Thoracic aorta (tissue), 2 donors: Measurements from ENCODE around the gene MAGI1. TPM values are rescaled to one million over a fixed set of nuclear protein-coding genes. Genes with fewer than 3 reads are reported as not detected.

Experiments used
- ATAC-seq: fragments of 150-250 bp; one replicate; pipeline ENCODE4 v1.8.0; 2017; ENCODE audit warnings: low read depth; ENCODE audit not compliant: insufficient number of reproducible peaks, low FRiP score
- DNase-seq: peaks from one replicate; pipeline ENCODE4 v3.0.0-alpha.2; 2020; ENCODE audit warnings: low spot score
- H3K27ac ChIP-seq, 2 donors: fragments of 200-600 bp; sonication (generic); 1 replicate in 1 of 2; 2 replicates in 1 of 2; pipeline ENCODE4 v1.5.1; 2016; ENCODE audit warnings: mild to moderate bottlenecking in 2 of 2, moderate library complexity in 2 of 2
- H3K27me3 ChIP-seq: fragments of 200-600 bp; sonication (generic); replicated peaks from 2 replicates; pipeline ENCODE4 v1.6.0; 2016; ENCODE audit warnings: mild to moderate bottlenecking; ENCODE audit not compliant: insufficient read depth
- H3K36me3 ChIP-seq: fragments of 200-600 bp; sonication (generic); one replicate; pipeline ENCODE4 v1.5.1; 2016
- H3K4me1 ChIP-seq, 2 donors: fragments of 200-600 bp; sonication (generic); 1 replicate in 1 of 2; 2 replicates in 1 of 2; pipeline versions ENCODE4 v1.5.1 to v1.6.0; 2016; ENCODE audit warnings: low read depth in 2 of 2, mild to moderate bottlenecking in 1 of 2; ENCODE audit not compliant: control insufficient read depth in 1 of 2
- H3K4me3 ChIP-seq: fragments of 200-600 bp; sonication (generic); 2 replicates; pipeline ENCODE4 v1.5.1; 2016; ENCODE audit warnings: mild to moderate bottlenecking
- H3K9me3 ChIP-seq: fragments of 200-600 bp; sonication (generic); 2 replicates; pipeline ENCODE4 v1.5.1; 2016
- total RNA-seq, 2 donors: library from RNA; depleted of rRNA; stranded (reverse); fragments of >200 nt; gene quantifications; one replicate each; pipeline versions ENCODE4 v1.1.0 to v1.2.3, GENCODE V29; 2016
- TF ChIP-seq, protein P1 (sequence below): fragments of 200-600 bp; sonication (generic); IDR thresholded peaks from one replicate; pipeline ENCODE4 v1.5.1; 2019; ENCODE audit warnings: antibody characterized with exemption

Gene MAGI1
- total RNA-seq, 2 donors from 2014 or later = 48.2 to 88.5 TPM

DNA sequence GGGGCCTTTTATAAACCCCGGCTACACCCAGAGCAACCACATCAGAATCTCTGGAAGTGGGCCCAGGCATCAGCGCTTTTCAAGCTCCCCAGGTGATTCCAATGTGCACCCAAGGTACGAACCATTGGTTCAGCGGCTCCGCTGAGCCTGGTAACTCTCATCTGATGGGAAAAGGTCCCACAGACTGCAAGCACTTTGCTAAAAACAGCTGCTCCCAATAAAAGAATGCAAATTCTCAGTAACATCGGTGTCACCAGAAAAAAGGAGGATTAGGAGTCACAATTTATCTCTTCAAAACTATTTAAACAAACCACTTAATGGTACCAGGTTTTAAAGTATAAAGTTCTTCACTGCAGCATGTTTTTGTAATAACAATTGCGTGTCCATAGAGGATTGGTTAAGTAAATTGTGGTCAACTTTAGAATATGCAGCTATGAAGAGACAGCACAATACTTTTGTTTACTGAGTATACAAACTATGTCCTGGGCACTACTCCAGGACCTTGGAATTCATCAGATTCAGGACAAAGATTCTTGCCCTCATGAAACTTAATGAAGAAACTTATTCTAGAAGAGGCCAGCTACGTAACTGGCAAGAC lies 690.2 kb downstream of the MAGI1 start:
- ATAC-seq (no peak), DNase-seq (no peak)
- H3K36me3 ChIP-seq = no peaks in the 10 kb centered on the region
- TF ChIP-seq, protein P1, sequence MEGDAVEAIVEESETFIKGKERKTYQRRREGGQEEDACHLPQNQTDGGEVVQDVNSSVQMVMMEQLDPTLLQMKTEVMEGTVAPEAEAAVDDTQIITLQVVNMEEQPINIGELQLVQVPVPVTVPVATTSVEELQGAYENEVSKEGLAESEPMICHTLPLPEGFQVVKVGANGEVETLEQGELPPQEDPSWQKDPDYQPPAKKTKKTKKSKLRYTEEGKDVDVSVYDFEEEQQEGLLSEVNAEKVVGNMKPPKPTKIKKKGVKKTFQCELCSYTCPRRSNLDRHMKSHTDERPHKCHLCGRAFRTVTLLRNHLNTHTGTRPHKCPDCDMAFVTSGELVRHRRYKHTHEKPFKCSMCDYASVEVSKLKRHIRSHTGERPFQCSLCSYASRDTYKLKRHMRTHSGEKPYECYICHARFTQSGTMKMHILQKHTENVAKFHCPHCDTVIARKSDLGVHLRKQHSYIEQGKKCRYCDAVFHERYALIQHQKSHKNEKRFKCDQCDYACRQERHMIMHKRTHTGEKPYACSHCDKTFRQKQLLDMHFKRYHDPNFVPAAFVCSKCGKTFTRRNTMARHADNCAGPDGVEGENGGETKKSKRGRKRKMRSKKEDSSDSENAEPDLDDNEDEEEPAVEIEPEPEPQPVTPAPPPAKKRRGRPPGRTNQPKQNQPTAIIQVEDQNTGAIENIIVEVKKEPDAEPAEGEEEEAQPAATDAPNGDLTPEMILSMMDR = no peak
- no peaks in the 10 kb centered on the region for H3K4me1 ChIP-seq
- H3K27ac ChIP-seq = no peak overlapping the region
- H3K27me3 ChIP-seq = no peaks in the 10 kb centered on the region
- H3K4me3 ChIP-seq = no peak overlapping the region
- no peaks in the 10 kb centered on the region for H3K9me3 ChIP-seq

DNA sequence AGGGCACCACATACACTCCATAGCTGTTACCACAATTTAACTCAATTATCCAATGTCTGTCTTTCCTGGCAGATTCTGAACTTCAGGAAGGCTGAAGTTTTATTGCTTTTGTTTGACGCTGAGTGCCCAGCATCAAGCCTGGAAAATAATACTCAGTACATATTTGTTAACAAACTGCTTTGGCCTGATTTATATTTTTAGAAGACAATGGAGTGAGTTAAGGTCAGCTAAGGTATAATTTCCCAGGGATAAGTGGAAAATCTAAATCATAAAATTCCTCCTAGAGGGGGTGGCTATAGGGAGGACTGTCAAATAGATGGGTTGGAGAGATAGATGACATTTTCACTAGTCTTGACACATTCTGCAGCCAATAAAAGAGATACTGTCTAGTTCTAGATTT lies 691.6 kb downstream of the MAGI1 start:
- no peaks in the 10 kb centered on the region for H3K36me3 ChIP-seq
- no peak overlapping the region for H3K27ac ChIP-seq
- ATAC-seq (no peak), DNase-seq (no peak)
- H3K4me1 ChIP-seq = no peaks in the 10 kb centered on the region
- H3K9me3 ChIP-seq = no peaks in the 10 kb centered on the region
- no peaks in the 10 kb centered on the region for H3K27me3 ChIP-seq
- no peak overlapping the region for H3K4me3 ChIP-seq
- TF ChIP-seq, protein P1 = no peak

DNA sequence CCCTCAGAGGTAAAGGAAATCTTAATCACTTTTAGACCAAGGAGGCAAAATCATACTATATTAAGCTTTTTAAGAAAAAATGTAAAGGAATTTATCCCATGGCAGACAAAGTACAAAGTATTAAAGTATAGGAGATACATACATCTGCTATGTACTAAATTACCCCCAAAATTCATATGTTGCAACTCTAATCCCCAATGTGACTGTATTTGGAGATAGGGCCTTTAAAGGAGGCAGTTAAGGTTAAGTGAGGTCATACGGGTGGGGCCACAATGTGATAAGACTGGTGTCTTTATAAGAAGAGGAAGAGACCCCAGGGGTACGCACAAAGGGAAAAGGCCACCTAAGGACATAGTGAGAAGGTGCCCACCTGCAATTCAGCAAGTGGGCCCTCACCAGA lies 693.9 kb downstream of the MAGI1 start:
- ATAC-seq = no peak
- TF ChIP-seq, protein P1 = no peak
- no peaks in the 10 kb centered on the region for H3K27me3 ChIP-seq

DNA sequence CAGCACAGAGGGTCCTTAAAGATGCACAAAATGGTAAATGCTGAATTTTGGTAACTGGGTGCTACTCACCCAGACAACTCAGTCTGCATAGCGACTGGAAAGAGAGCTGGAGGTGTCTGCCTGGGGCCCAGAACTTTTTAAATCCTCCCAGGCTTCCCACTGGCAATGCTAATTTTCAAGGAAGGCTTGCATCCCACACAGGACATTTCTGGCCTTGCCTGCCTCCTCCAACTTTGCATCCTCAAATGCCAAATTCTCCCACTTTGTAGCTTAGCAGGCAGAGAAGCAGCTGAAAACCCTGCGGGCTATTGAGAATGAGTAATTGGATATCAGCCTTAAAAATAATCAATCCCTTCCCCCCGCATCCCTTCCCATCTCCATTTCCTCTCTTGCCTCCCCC lies 694.3 kb downstream of the MAGI1 start:
- TF ChIP-seq, protein P1 = no peak
- no peaks in the 10 kb centered on the region for H3K4me1 ChIP-seq
- H3K27me3 ChIP-seq = no peaks in the 10 kb centered on the region
- no peaks in the 10 kb centered on the region for H3K36me3 ChIP-seq
- DNase-seq (no peak), ATAC-seq (no peak)
- no peak overlapping the region for H3K27ac ChIP-seq
- no peaks in the 10 kb centered on the region for H3K9me3 ChIP-seq
- no peak overlapping the region for H3K4me3 ChIP-seq

More for the DNA sequence above, 693.9 kb downstream of the MAGI1 start:
- no peaks in the 10 kb centered on the region for H3K36me3 ChIP-seq
- DNase-seq = no peak
- H3K27ac ChIP-seq = no peak overlapping the region
- no peak overlapping the region for H3K4me3 ChIP-seq
- H3K9me3 ChIP-seq = no peaks in the 10 kb centered on the region
- no peaks in the 10 kb centered on the region for H3K4me1 ChIP-seq

DNA sequence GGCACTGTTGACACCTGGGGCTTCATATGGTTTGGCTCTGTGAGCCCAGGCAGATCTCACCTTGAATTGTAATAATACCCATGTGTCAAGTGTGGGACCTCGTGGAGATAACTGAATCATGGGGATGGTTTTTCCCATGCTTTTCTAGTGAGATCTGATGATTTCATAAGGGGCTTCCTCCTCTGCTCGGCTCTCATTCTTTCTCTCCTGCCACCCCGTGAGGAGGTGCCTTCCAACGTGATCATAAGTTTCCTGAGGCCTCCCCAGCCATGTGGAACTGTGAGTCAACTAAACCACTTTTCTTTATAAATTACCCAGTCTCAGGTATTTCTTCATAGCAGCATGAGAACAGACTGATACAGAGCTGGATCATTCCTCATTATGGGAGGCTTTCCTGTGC lies 695.0 kb downstream of the MAGI1 start:
- Histone ChIP-seq H3K4me3 (no peak overlapping the region), H3K36me3 (no peaks in the 10 kb centered on the region), H3K27ac (no peak overlapping the region), H3K27me3 (no peaks in the 10 kb centered on the region), H3K9me3 (no peaks in the 10 kb centered on the region), H3K4me1 (no peaks in the 10 kb centered on the region)
- DNase-seq (no peak), ATAC-seq (no peak)
- TF ChIP-seq, protein P1 = no peak
